Progenitor cell of endocrine pancreas (in vitro differentiated cells): ENCODE results near the gene ARHGAP12. TPM values are rescaled to one million over a fixed set of nuclear protein-coding genes. Genes with fewer than 3 reads are reported as not detected.
"Not testable (repeated sequence)": the region's sequence is repeated elsewhere in the genome, so short reads cannot be mapped to it uniquely, and the experiment has no call there.

Experiments used
- DNase-seq: peaks from one replicate; pipeline ENCODE4 v3.0.0; 2021; ENCODE audit warnings: low spot score; ENCODE audit not compliant: unreplicated experiment
- H3K27ac Mint-ChIP-seq: 2 replicates; pipeline ENCODE4 v1.8.0; 2021; ENCODE audit warnings: mild to moderate bottlenecking, moderate library complexity, mixed read lengths
- H3K27me3 Mint-ChIP-seq: 2 replicates; pipeline ENCODE4 v1.8.0; 2021; ENCODE audit warnings: mixed read lengths
- H3K36me3 Mint-ChIP-seq: 2 replicates; pipeline ENCODE4 v1.8.0; 2022; ENCODE audit warnings: mixed read lengths; ENCODE audit not compliant: insufficient read depth
- H3K4me1 Mint-ChIP-seq: 2 replicates; pipeline ENCODE4 v1.8.0; 2021; ENCODE audit warnings: low read depth, mixed read lengths
- H3K4me3 Mint-ChIP-seq: 2 replicates; pipeline ENCODE4 v1.8.0; 2021; ENCODE audit warnings: low read depth, mild to moderate bottlenecking, moderate library complexity, mixed read lengths
- H3K9me3 Mint-ChIP-seq: 2 replicates; pipeline ENCODE4 v1.8.0; 2021; ENCODE audit warnings: low read depth, mixed read lengths
- CTCF ChIP-seq: fragments of 200-600 bp; sonication (generic); IDR thresholded peaks from one replicate; pipeline ENCODE4 v1.5.0; 2021; ENCODE audit warnings: antibody characterized with exemption, mild to moderate bottlenecking; ENCODE audit not compliant: unreplicated experiment
- total RNA-seq: library from RNA; stranded (reverse); gene quantifications from 2 replicates; pipeline ENCODE4 v1.2.1, GENCODE V29; 2021

The ARHGAP12 gene
- total RNA-seq, 1 donor from 2014 or later = 41.8 TPM

GRCh38 chr10:31770307-31770902 lies 158.2 kb downstream of the ARHGAP12 start:
- no peak overlapping the region for H3K4me3 Mint-ChIP-seq
- H3K27me3 Mint-ChIP-seq = no peaks in the 10 kb centered on the region
- H3K36me3 Mint-ChIP-seq = no peaks in the 10 kb centered on the region
- H3K4me1 Mint-ChIP-seq = peaks cover 4% of the 10 kb centered on the region
- TF ChIP-seq CTCF = peak; percentile 70
- DNase-seq = no peak
- no peaks in the 10 kb centered on the region for H3K9me3 Mint-ChIP-seq
- H3K27ac Mint-ChIP-seq = no peak overlapping the region

GRCh38 chr10:31769564-31769963 lies 159.1 kb downstream of the ARHGAP12 start:
- no peaks in the 10 kb centered on the region for H3K36me3 Mint-ChIP-seq
- no peak overlapping the region for H3K4me3 Mint-ChIP-seq
- no peaks in the 10 kb centered on the region for H3K27me3 Mint-ChIP-seq
- no peaks in the 10 kb centered on the region for H3K9me3 Mint-ChIP-seq
- DNase-seq = no peak
- H3K27ac Mint-ChIP-seq = no peak overlapping the region
- TF ChIP-seq CTCF = no peak
- H3K4me1 Mint-ChIP-seq = peaks cover 1% of the 10 kb centered on the region

- H3K9me3 Mint-ChIP-seq, H3K27ac Mint-ChIP-seq, H3K4me1 Mint-ChIP-seq, H3K27me3 Mint-ChIP-seq, DNase-seq, H3K4me3 Mint-ChIP-seq, H3K36me3 Mint-ChIP-seq: not testable (repeated sequence)
Measured at GRCh38 chr10:31768935-31769334, 159.7 kb downstream of the ARHGAP12 start.

GRCh38 chr10:31768467-31768866 lies 160.2 kb downstream of the ARHGAP12 start:
- no peaks in the 10 kb centered on the region for H3K27me3 Mint-ChIP-seq
- no peak for DNase-seq
- no peak overlapping the region for H3K4me3 Mint-ChIP-seq
- no peaks in the 10 kb centered on the region for H3K36me3 Mint-ChIP-seq
- TF ChIP-seq CTCF = no peak
- no peaks in the 10 kb centered on the region for H3K9me3 Mint-ChIP-seq
- H3K4me1 Mint-ChIP-seq = no peaks in the 10 kb centered on the region
- no peak overlapping the region for H3K27ac Mint-ChIP-seq

- TF ChIP-seq CTCF = no peak
- DNase-seq = no peak
- Mint-ChIP-seq H3K27ac (no peak overlapping the region), H3K9me3 (no peaks in the 10 kb centered on the region), H3K36me3 (peaks cover 1% of the 10 kb centered on the region), H3K4me1 (peaks cover 4% of the 10 kb centered on the region), H3K27me3 (no peaks in the 10 kb centered on the region), H3K4me3 (no peak overlapping the region)
Measured at GRCh38 chr10:31765541-31765940, 163.1 kb downstream of the ARHGAP12 start.

GRCh38 chr10:31762316-31762715 lies 166.3 kb downstream of the ARHGAP12 start:
- H3K4me1 Mint-ChIP-seq = peaks cover 19% of the 10 kb centered on the region
- H3K36me3 Mint-ChIP-seq = peaks cover 1% of the 10 kb centered on the region
- no peaks in the 10 kb centered on the region for H3K9me3 Mint-ChIP-seq
- TF ChIP-seq CTCF = no peak
- H3K4me3 Mint-ChIP-seq = no peak overlapping the region
- no peaks in the 10 kb centered on the region for H3K27me3 Mint-ChIP-seq
- no peak for DNase-seq
- no peak overlapping the region for H3K27ac Mint-ChIP-seq
